ENCODE data around the gene PPP1R12A.

Gene PPP1R12A

GRCh38 chr12:79925492-79925891 lies 9.4 kb downstream of the PPP1R12A start (continued):
- TF ChIP-seq ZNF555 (tag by site-specific recombination; conservative IDR thresholded peaks at IDR 0.05) (no peak), ZFP3 (tag by site-specific recombination; IDR thresholded peaks at IDR 0.05; ENCODE audit: low read depth) (no peak), ZNF664 (tag by site-specific recombination; IDR thresholded peaks at IDR 0.05) (peak; percentile 60), ZNF776 (tag by site-specific recombination; IDR thresholded peaks at IDR 0.05; ENCODE audit: borderline replicate concordance) (no peak), TCF7L2 (IDR thresholded peaks at IDR 0.05; ENCODE audit: borderline replicate concordance, low read depth, low read length) (no peak), ZNF692 (tag by site-specific recombination; IDR thresholded peaks at IDR 0.05) (no peak), ZNF510 (tag by site-specific recombination; IDR thresholded peaks at IDR 0.05; ENCODE audit: insufficient replicate concordance) (no peak)

DNA sequence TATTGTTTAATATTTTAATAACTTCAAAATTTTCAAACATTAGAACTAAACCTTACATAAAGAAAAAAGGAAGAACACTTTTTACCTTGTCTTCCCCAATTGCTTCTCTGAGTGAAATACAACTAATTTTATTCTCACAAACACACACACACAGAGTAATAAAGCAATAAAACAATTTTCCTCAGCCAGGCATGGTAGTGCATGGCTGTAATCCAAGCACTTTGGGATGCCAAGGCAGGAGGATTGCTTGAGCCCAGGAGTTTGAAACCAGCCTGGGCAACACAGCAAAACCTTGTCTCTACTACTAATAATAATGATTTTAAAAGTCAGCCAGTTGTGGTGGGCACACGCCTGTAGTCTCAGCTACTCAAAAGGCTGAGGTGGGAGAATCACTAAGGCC lies 13.1 kb downstream of the PPP1R12A start:
- Histone ChIP-seq H3K9me3 (ENCODE audit: control insufficient read depth, insufficient read depth, low read depth, low read length) (no peaks in the 10 kb centered on the region), H3K4me1 (ENCODE audit: control insufficient read depth, insufficient read depth, low read length) (no peaks in the 10 kb centered on the region), H3K36me3 (ENCODE audit: control insufficient read depth in 2 of 2, insufficient read depth in 1 of 2, low read length in 2 of 2) (no peaks in the 10 kb centered on the region), H3K27ac (ENCODE audit: extremely low read depth, low read depth, low read length) (no peak overlapping the region), H3K4me3 (ENCODE audit: low read depth, low read length) (no peak overlapping the region)
- TF ChIP-seq SETDB1 (IDR thresholded peaks at IDR 0.05; ENCODE audit: insufficient read length, low read length), result no peak
- no peak for TF ChIP-seq PRDM6 (tag by site-specific recombination; IDR thresholded peaks at IDR 0.05)
- no peak for TF ChIP-seq ZNF585B (tag by site-specific recombination; IDR thresholded peaks at IDR 0.05)
- no peak for TF ChIP-seq ZNF16 (tag by site-specific recombination; IDR thresholded peaks at IDR 0.05; ENCODE audit: low read depth)
- no peak for TF ChIP-seq ZNF658 (tag by site-specific recombination; IDR thresholded peaks at IDR 0.05)
- ChIA-PET POLR2A (no interaction called here), CTCF (interaction anchor here (1.0 kb wide), 1 partner anchor 8 kb away, joined by 3 read pairs; no protein-coding TSS in a partner anchor)

- POLR2A ChIA-PET, result no interaction called here
- Histone ChIP-seq H3K36me3 (ENCODE audit: control insufficient read depth in 2 of 2, insufficient read depth in 1 of 2, low read length in 2 of 2) (no peaks in the 10 kb centered on the region), H3K9me3 (ENCODE audit: control insufficient read depth, insufficient read depth, low read depth, low read length) (no peaks in the 10 kb centered on the region), H3K4me3 (ENCODE audit: low read depth, low read length) (no peak overlapping the region), H3K4me1 (ENCODE audit: control insufficient read depth, insufficient read depth, low read length) (no peaks in the 10 kb centered on the region), H3K27ac (ENCODE audit: extremely low read depth, low read depth, low read length) (no peak overlapping the region)
- CTCF ChIA-PET, result interaction anchor here (0.6 kb wide), 2 partner anchors 349 to 420 kb away, joined by 3 to 4 read pairs; no protein-coding TSS in a partner anchor
- TF ChIP-seq SCRT2 (tag by site-specific recombination; IDR thresholded peaks at IDR 0.05) (peak; percentile 41; the same call in 1 of the 2 replicates), BCL11A (tag by site-specific recombination; IDR thresholded peaks at IDR 0.05; ENCODE audit: low read depth) (no peak), ZNF843 (tag by site-specific recombination; IDR thresholded peaks at IDR 0.05) (no peak), ZNF544 (tag by site-specific recombination; IDR thresholded peaks at IDR 0.05) (no peak), ZNF214 (tag by site-specific recombination; IDR thresholded peaks at IDR 0.05; ENCODE audit: borderline replicate concordance) (no peak), ZNF449 (tag by site-specific recombination; IDR thresholded peaks at IDR 0.05) (no peak), ZNF530 (tag by site-specific recombination; IDR thresholded peaks at IDR 0.05; ENCODE audit: low read depth) (no peak), MZF1 (tag by site-specific recombination; IDR thresholded peaks at IDR 0.05; ENCODE audit: borderline replicate concordance) (peak; percentile 90; the same call in 1 of the 2 replicates), GLIS1 (tag by site-specific recombination; IDR thresholded peaks at IDR 0.05) (peak; percentile 33; the same call in 1 of the 2 replicates)
- TF ChIP-seq, protein P1, sequence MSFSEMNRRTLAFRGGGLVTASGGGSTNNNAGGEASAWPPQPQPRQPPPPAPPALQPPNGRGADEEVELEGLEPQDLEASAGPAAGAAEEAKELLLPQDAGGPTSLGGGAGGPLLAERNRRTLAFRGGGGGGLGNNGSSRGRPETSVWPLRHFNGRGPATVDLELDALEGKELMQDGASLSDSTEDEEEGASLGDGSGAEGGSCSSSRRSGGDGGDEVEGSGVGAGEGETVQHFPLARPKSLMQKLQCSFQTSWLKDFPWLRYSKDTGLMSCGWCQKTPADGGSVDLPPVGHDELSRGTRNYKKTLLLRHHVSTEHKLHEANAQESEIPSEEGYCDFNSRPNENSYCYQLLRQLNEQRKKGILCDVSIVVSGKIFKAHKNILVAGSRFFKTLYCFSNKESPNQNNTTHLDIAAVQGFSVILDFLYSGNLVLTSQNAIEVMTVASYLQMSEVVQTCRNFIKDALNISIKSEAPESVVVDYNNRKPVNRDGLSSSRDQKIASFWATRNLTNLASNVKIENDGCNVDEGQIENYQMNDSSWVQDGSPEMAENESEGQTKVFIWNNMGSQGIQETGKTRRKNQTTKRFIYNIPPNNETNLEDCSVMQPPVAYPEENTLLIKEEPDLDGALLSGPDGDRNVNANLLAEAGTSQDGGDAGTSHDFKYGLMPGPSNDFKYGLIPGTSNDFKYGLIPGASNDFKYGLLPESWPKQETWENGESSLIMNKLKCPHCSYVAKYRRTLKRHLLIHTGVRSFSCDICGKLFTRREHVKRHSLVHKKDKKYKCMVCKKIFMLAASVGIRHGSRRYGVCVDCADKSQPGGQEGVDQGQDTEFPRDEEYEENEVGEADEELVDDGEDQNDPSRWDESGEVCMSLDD (tag by site-specific recombination; IDR thresholded peaks at IDR 0.05), result no peak
- TF ChIP-seq, protein P2, sequence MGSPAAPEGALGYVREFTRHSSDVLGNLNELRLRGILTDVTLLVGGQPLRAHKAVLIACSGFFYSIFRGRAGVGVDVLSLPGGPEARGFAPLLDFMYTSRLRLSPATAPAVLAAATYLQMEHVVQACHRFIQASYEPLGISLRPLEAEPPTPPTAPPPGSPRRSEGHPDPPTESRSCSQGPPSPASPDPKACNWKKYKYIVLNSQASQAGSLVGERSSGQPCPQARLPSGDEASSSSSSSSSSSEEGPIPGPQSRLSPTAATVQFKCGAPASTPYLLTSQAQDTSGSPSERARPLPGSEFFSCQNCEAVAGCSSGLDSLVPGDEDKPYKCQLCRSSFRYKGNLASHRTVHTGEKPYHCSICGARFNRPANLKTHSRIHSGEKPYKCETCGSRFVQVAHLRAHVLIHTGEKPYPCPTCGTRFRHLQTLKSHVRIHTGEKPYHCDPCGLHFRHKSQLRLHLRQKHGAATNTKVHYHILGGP (tag by site-specific recombination; IDR thresholded peaks at IDR 0.05), result no peak
Observed at GRCh38 chr12:79920421-79921238, 14.3 kb downstream of the PPP1R12A start.
